ENCODE measurements around the gene ME3. TPM values are rescaled to one million over a fixed set of nuclear protein-coding genes. Genes with fewer than 3 reads are reported as not detected.

ME3 gene
- total and polyA plus RNA-seq, 2 donors, result 9.5 to 10.1 TPM

GRCh38 chr11:86592659-86593451 lies 79.6 kb downstream of the ME3 start:
- Histone ChIP-seq H3K27me3 (ENCODE audit: control insufficient read depth in 2 of 2, insufficient read depth in 1 of 2, low read length in 1 of 2) (no peaks in the 10 kb centered on the region), H3K4me1 (ENCODE audit: control insufficient read depth in 2 of 2, insufficient read depth in 2 of 2, low read length in 2 of 2) (no peaks in the 10 kb centered on the region), H3K9me3 (ENCODE audit: control insufficient read depth in 2 of 2, insufficient read depth in 1 of 2, low read length in 1 of 2) (peaks cover 0 to 2% of the 10 kb centered on the region in 2 donors), H3K36me3 (ENCODE audit: control insufficient read depth in 2 of 2, insufficient read depth in 2 of 2, low read length in 1 of 2) (no peaks in the 10 kb centered on the region), H3K4me3 (ENCODE audit: low read length in 2 of 2) (no peak overlapping the region), H3K27ac (ENCODE audit: low read depth in 1 of 2, low read length in 1 of 2) (no peak overlapping the region)
- DNase-seq (ENCODE audit: low read depth in 6 of 9, low spot score in 9 of 9), result peak in 8 of 9 donors; percentile 6 to 74 (median 34)
- WGBS, result 66% methylated on average over 5 of the region's 5 CpGs

- no peaks in the 10 kb centered on the region for H3K9me3 ChIP-seq (ENCODE audit: control insufficient read depth in 2 of 2, insufficient read depth in 1 of 2, low read length in 1 of 2)
- DNase-seq (ENCODE audit: low read depth in 6 of 9, low spot score in 9 of 9), result no peak
- no peak overlapping the region for H3K27ac ChIP-seq (ENCODE audit: low read depth in 1 of 2, low read length in 1 of 2)
- H3K27me3 ChIP-seq (ENCODE audit: control insufficient read depth in 2 of 2, insufficient read depth in 1 of 2, low read length in 1 of 2), result no peaks in the 10 kb centered on the region
- H3K36me3 ChIP-seq (ENCODE audit: control insufficient read depth in 2 of 2, insufficient read depth in 2 of 2, low read length in 1 of 2), result no peaks in the 10 kb centered on the region
- 43% methylated on average over 1 of the region's 1 CpG for WGBS
- no peaks in the 10 kb centered on the region for H3K4me1 ChIP-seq (ENCODE audit: control insufficient read depth in 2 of 2, insufficient read depth in 2 of 2, low read length in 2 of 2)
- H3K4me3 ChIP-seq (ENCODE audit: low read length in 2 of 2), result no peak overlapping the region
Measured at GRCh38 chr11:86592047-86592591, 80.3 kb downstream of the ME3 start.

- no peaks in the 10 kb centered on the region for H3K27me3 ChIP-seq (ENCODE audit: control insufficient read depth in 2 of 2, insufficient read depth in 1 of 2, low read length in 1 of 2)
- H3K4me3 ChIP-seq (ENCODE audit: low read length in 2 of 2), result no peak overlapping the region
- no peaks in the 10 kb centered on the region for H3K4me1 ChIP-seq (ENCODE audit: control insufficient read depth in 2 of 2, insufficient read depth in 2 of 2, low read length in 2 of 2)
- no peak overlapping the region for H3K27ac ChIP-seq (ENCODE audit: low read depth in 1 of 2, low read length in 1 of 2)
- DNase-seq (ENCODE audit: low read depth in 6 of 9, low spot score in 9 of 9), result no peak
- 92% methylated on average over 4 of the region's 4 CpGs for WGBS
- no peaks in the 10 kb centered on the region for H3K36me3 ChIP-seq (ENCODE audit: control insufficient read depth in 2 of 2, insufficient read depth in 2 of 2, low read length in 1 of 2)
- H3K9me3 ChIP-seq (ENCODE audit: control insufficient read depth in 2 of 2, insufficient read depth in 1 of 2, low read length in 1 of 2), result no peaks in the 10 kb centered on the region
Measured at GRCh38 chr11:86591631-86592030, 80.8 kb downstream of the ME3 start.

GRCh38 chr11:86589856-86590589 lies 82.4 kb downstream of the ME3 start:
- H3K9me3 ChIP-seq (ENCODE audit: control insufficient read depth in 2 of 2, insufficient read depth in 1 of 2, low read length in 1 of 2), result no peaks in the 10 kb centered on the region
- no peak overlapping the region for H3K27ac ChIP-seq (ENCODE audit: low read depth in 1 of 2, low read length in 1 of 2)
- no peak overlapping the region for H3K4me3 ChIP-seq (ENCODE audit: low read length in 2 of 2)
- 96% methylated on average over 7 of the region's 7 CpGs for WGBS
- H3K36me3 ChIP-seq (ENCODE audit: control insufficient read depth in 2 of 2, insufficient read depth in 2 of 2, low read length in 1 of 2), result no peaks in the 10 kb centered on the region
- no peak for DNase-seq (ENCODE audit: low read depth in 6 of 9, low spot score in 9 of 9)
- H3K4me1 ChIP-seq (ENCODE audit: control insufficient read depth in 2 of 2, insufficient read depth in 2 of 2, low read length in 2 of 2), result no peaks in the 10 kb centered on the region
- no peaks in the 10 kb centered on the region for H3K27me3 ChIP-seq (ENCODE audit: control insufficient read depth in 2 of 2, insufficient read depth in 1 of 2, low read length in 1 of 2)

- no peaks in the 10 kb centered on the region for H3K4me1 ChIP-seq (ENCODE audit: control insufficient read depth in 2 of 2, insufficient read depth in 2 of 2, low read length in 2 of 2)
- H3K27me3 ChIP-seq (ENCODE audit: control insufficient read depth in 2 of 2, insufficient read depth in 1 of 2, low read length in 1 of 2), result no peaks in the 10 kb centered on the region
- H3K36me3 ChIP-seq (ENCODE audit: control insufficient read depth in 2 of 2, insufficient read depth in 2 of 2, low read length in 1 of 2), result no peaks in the 10 kb centered on the region
- no peaks in the 10 kb centered on the region for H3K9me3 ChIP-seq (ENCODE audit: control insufficient read depth in 2 of 2, insufficient read depth in 1 of 2, low read length in 1 of 2)
- no peak overlapping the region for H3K4me3 ChIP-seq (ENCODE audit: low read length in 2 of 2)
- no peak overlapping the region for H3K27ac ChIP-seq (ENCODE audit: low read depth in 1 of 2, low read length in 1 of 2)
- no peak for DNase-seq (ENCODE audit: low read depth in 6 of 9, low spot score in 9 of 9)
Measured at GRCh38 chr11:86589204-86589603, 83.2 kb downstream of the ME3 start.

- no peak overlapping the region for H3K4me3 ChIP-seq (ENCODE audit: low read length in 2 of 2)
Measured at GRCh38 chr11:86588566-86589090, 83.8 kb downstream of the ME3 start.

GRCh38 chr11:86587264-86588193 lies 84.9 kb downstream of the ME3 start:
- Histone ChIP-seq H3K9me3 (ENCODE audit: control insufficient read depth in 2 of 2, insufficient read depth in 1 of 2, low read length in 1 of 2) (no peaks in the 10 kb centered on the region), H3K4me3 (ENCODE audit: low read length in 2 of 2) (no peak overlapping the region), H3K27me3 (ENCODE audit: control insufficient read depth in 2 of 2, insufficient read depth in 1 of 2, low read length in 1 of 2) (no peaks in the 10 kb centered on the region), H3K4me1 (ENCODE audit: control insufficient read depth in 2 of 2, insufficient read depth in 2 of 2, low read length in 2 of 2) (no peaks in the 10 kb centered on the region), H3K27ac (ENCODE audit: low read depth in 1 of 2, low read length in 1 of 2) (no peak overlapping the region), H3K36me3 (ENCODE audit: control insufficient read depth in 2 of 2, insufficient read depth in 2 of 2, low read length in 1 of 2) (no peaks in the 10 kb centered on the region)
- WGBS, result 95% methylated on average over 6 of the region's 6 CpGs
- DNase-seq (ENCODE audit: low read depth in 6 of 9, low spot score in 9 of 9), result no peak

More at GRCh38 chr11:86588566-86589090, 83.8 kb downstream of the ME3 start:
- no peaks in the 10 kb centered on the region for H3K9me3 ChIP-seq (ENCODE audit: control insufficient read depth in 2 of 2, insufficient read depth in 1 of 2, low read length in 1 of 2)
- WGBS, result 71% methylated on average over 2 of the region's 2 CpGs
- no peaks in the 10 kb centered on the region for H3K4me1 ChIP-seq (ENCODE audit: control insufficient read depth in 2 of 2, insufficient read depth in 2 of 2, low read length in 2 of 2)
- H3K27me3 ChIP-seq (ENCODE audit: control insufficient read depth in 2 of 2, insufficient read depth in 1 of 2, low read length in 1 of 2), result no peaks in the 10 kb centered on the region
- DNase-seq (ENCODE audit: low read depth in 6 of 9, low spot score in 9 of 9), result no peak
- no peak overlapping the region for H3K27ac ChIP-seq (ENCODE audit: low read depth in 1 of 2, low read length in 1 of 2)
- H3K36me3 ChIP-seq (ENCODE audit: control insufficient read depth in 2 of 2, insufficient read depth in 2 of 2, low read length in 1 of 2), result no peaks in the 10 kb centered on the region

GRCh38 chr11:86586307-86586706 lies 86.1 kb downstream of the ME3 start:
- H3K9me3 ChIP-seq (ENCODE audit: control insufficient read depth in 2 of 2, insufficient read depth in 1 of 2, low read length in 1 of 2), result no peaks in the 10 kb centered on the region
- no peaks in the 10 kb centered on the region for H3K27me3 ChIP-seq (ENCODE audit: control insufficient read depth in 2 of 2, insufficient read depth in 1 of 2, low read length in 1 of 2)
- no peak overlapping the region for H3K4me3 ChIP-seq (ENCODE audit: low read length in 2 of 2)
- no peaks in the 10 kb centered on the region for H3K36me3 ChIP-seq (ENCODE audit: control insufficient read depth in 2 of 2, insufficient read depth in 2 of 2, low read length in 1 of 2)
- no peaks in the 10 kb centered on the region for H3K4me1 ChIP-seq (ENCODE audit: control insufficient read depth in 2 of 2, insufficient read depth in 2 of 2, low read length in 2 of 2)
- WGBS, result 97% methylated on average over 3 of the region's 3 CpGs
- no peak for DNase-seq (ENCODE audit: low read depth in 6 of 9, low spot score in 9 of 9)
- no peak overlapping the region for H3K27ac ChIP-seq (ENCODE audit: low read depth in 1 of 2, low read length in 1 of 2)

Measured in thymus (tissue), 11 donors.